ENCODE data around the gene CDH1.

The CDH1 gene

DNA sequence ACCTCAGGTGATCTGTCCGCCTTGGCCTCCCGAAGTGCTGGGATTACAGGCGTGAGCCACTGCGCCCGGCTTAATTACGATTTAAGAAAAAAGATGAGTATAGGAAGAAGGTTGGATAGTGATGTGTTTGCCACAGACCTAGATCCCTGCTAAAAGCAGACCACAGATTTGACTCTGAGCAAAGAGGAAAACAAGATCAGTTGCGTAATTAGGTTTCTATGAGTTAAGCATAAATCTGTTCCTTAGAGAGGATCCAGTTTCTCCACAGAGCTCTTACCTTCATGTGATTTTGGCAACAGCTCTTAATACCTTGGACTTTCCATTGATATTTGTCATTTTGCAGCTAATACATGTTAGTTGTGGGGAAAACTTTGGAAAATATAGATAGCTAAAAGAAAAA is 31.1 kb downstream of the CDH1 start:
- H3K18ac ChIP-seq (ENCODE audit: low read length) = no peak overlapping the region
- H2AFZ ChIP-seq (ENCODE audit: low read length) = no peak overlapping the region
- no peak overlapping the region for H3K14ac ChIP-seq (ENCODE audit: low read length)
- no peak overlapping the region for H3K4me2 ChIP-seq (ENCODE audit: insufficient read depth, low read length, poor library complexity, severe bottlenecking)
- no peak overlapping the region for H2BK5ac ChIP-seq (ENCODE audit: low read length)
- no peak overlapping the region for H2BK15ac ChIP-seq (ENCODE audit: low read length)
- H3K4me1 ChIP-seq (ENCODE audit: control insufficient read depth in 2 of 2, insufficient read depth in 1 of 2, low read depth in 1 of 2, low read length in 2 of 2) = peaks cover 2 to 3% of the 10 kb centered on the region in 2 donors
- no peak overlapping the region for H2BK12ac ChIP-seq (ENCODE audit: low read length)
- peaks cover 0 to 20% (median 0%) of the 10 kb centered on the region in 3 experiments for H3K27me3 ChIP-seq (ENCODE audit: control insufficient read depth in 3 of 3, insufficient read depth in 3 of 3, low read depth in 1 of 3, low read length in 3 of 3)
- H3K4ac ChIP-seq (ENCODE audit: low read length) = no peak overlapping the region
- no peak overlapping the region for H3K9ac ChIP-seq (ENCODE audit: low read depth, low read length, poor library complexity)
- no CpG with 5 or more reads among the region's 7 CpGs for WGBS, 2 donors (ENCODE audit: extremely low coverage in 2 of 2, insufficient read length in 2 of 2, insufficient replicate concordance in 1 of 2)
- H2BK120ac ChIP-seq (ENCODE audit: low read depth, low read length) = no peak overlapping the region
- H2AK5ac ChIP-seq (ENCODE audit: low read depth, low read length) = no peak overlapping the region
- no peaks in the 10 kb centered on the region for H3K36me3 ChIP-seq (replicated peaks in 1 of 2; ENCODE audit: control insufficient read depth in 2 of 2, insufficient read depth in 2 of 2, low read length in 2 of 2)
- no peak overlapping the region for H4K91ac ChIP-seq (ENCODE audit: low read depth, low read length, poor library complexity)
- no peak overlapping the region for H3K23ac ChIP-seq (ENCODE audit: low read depth, low read length, poor library complexity)
- no peak overlapping the region for H3K4me3 ChIP-seq (ENCODE audit: low read length in 2 of 2)
- H3K27ac ChIP-seq (replicated peaks; ENCODE audit: low read length) = no peak overlapping the region
- no peaks in the 10 kb centered on the region for H3K79me1 ChIP-seq (ENCODE audit: low read depth, low read length)
- no peak overlapping the region for H4K8ac ChIP-seq (ENCODE audit: low read depth, low read length)
- no peaks in the 10 kb centered on the region for H3K9me3 ChIP-seq (replicated peaks in 1 of 2; ENCODE audit: control insufficient read depth in 2 of 2, insufficient read depth in 1 of 2, low read depth in 1 of 2, low read length in 2 of 2)
- DNase-seq (ENCODE audit: low spot score) = no peak

- WGBS, 2 donors (ENCODE audit: extremely low coverage in 2 of 2, insufficient read length in 2 of 2, insufficient replicate concordance in 1 of 2) = no CpG with 5 or more reads among the region's 2 CpGs
- Histone ChIP-seq H3K14ac (ENCODE audit: low read length) (no peak overlapping the region), H3K27me3 (ENCODE audit: control insufficient read depth in 3 of 3, insufficient read depth in 3 of 3, low read depth in 1 of 3, low read length in 3 of 3) (peaks cover 0 to 17% (median 0%) of the 10 kb centered on the region in 3 experiments), H2BK15ac (ENCODE audit: low read length) (no peak overlapping the region), H4K8ac (ENCODE audit: low read depth, low read length) (no peak overlapping the region), H3K27ac (replicated peaks; ENCODE audit: low read length) (no peak overlapping the region), H3K9ac (ENCODE audit: low read depth, low read length, poor library complexity) (no peak overlapping the region), H3K4me3 (ENCODE audit: low read length in 2 of 2) (no peak overlapping the region), H3K4me2 (ENCODE audit: insufficient read depth, low read length, poor library complexity, severe bottlenecking) (no peak overlapping the region), H3K23ac (ENCODE audit: low read depth, low read length, poor library complexity) (no peak overlapping the region), H2AFZ (ENCODE audit: low read length) (no peak overlapping the region), H3K4me1 (ENCODE audit: control insufficient read depth in 2 of 2, insufficient read depth in 1 of 2, low read depth in 1 of 2, low read length in 2 of 2) (no peaks in the 10 kb centered on the region), H3K18ac (ENCODE audit: low read length) (no peak overlapping the region), H2BK12ac (ENCODE audit: low read length) (no peak overlapping the region), H4K91ac (ENCODE audit: low read depth, low read length, poor library complexity) (no peak overlapping the region), H3K4ac (ENCODE audit: low read length) (no peak overlapping the region), H3K9me3 (replicated peaks in 1 of 2; ENCODE audit: control insufficient read depth in 2 of 2, insufficient read depth in 1 of 2, low read depth in 1 of 2, low read length in 2 of 2) (no peaks in the 10 kb centered on the region), H2AK5ac (ENCODE audit: low read depth, low read length) (no peak overlapping the region), H2BK5ac (ENCODE audit: low read length) (no peak overlapping the region), H3K79me1 (ENCODE audit: low read depth, low read length) (no peaks in the 10 kb centered on the region), H2BK120ac (ENCODE audit: low read depth, low read length) (no peak overlapping the region), H3K36me3 (replicated peaks in 1 of 2; ENCODE audit: control insufficient read depth in 2 of 2, insufficient read depth in 2 of 2, low read length in 2 of 2) (no peaks in the 10 kb centered on the region)
- DNase-seq (ENCODE audit: low spot score) = no peak
These were observed 31.7 kb downstream of the CDH1 start for GRCh38 chr16:68768771-68769170.

DNA sequence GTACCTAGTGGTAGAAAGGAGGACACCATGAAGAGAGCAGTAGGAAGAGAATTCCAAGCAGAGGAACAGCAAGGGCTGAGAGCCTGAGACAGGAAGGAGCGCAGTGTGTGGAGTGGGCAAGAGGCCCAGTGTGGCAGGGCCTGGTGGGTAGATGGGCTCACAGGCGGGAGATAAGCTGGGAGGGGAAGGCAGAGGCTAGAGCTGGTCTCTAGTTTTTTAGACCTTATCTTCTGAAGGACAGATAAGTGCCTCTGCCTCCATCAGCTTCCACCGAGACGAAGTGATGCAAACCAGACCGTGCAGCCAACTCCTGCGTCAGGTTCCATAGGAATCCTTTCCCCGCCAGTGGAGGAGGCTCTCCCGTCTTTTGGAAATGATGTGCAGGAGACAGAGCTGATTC is 33.6 kb downstream of the CDH1 start:
- H2BK12ac ChIP-seq (ENCODE audit: low read length) = peak overlapping the region; percentile 63
- no peak overlapping the region for H4K91ac ChIP-seq (ENCODE audit: low read depth, low read length, poor library complexity)
- H3K4me3 ChIP-seq (ENCODE audit: low read length in 2 of 2) = no peak overlapping the region
- H3K18ac ChIP-seq (ENCODE audit: low read length) = peak overlapping the region; percentile 58
- no peak overlapping the region for H2BK5ac ChIP-seq (ENCODE audit: low read length)
- H2AFZ ChIP-seq (ENCODE audit: low read length) = no peak overlapping the region
- WGBS, 2 donors (ENCODE audit: extremely low coverage in 2 of 2, insufficient read length in 2 of 2, insufficient replicate concordance in 1 of 2) = no CpG with 5 or more reads among the region's 8 CpGs
- no peak overlapping the region for H2BK15ac ChIP-seq (ENCODE audit: low read length)
- H4K8ac ChIP-seq (ENCODE audit: low read depth, low read length) = no peak overlapping the region
- H3K4ac ChIP-seq (ENCODE audit: low read length) = no peak overlapping the region
- H3K27me3 ChIP-seq (ENCODE audit: control insufficient read depth in 3 of 3, insufficient read depth in 3 of 3, low read depth in 1 of 3, low read length in 3 of 3) = peaks cover 0 to 10% (median 0%) of the 10 kb centered on the region in 3 experiments
- H3K4me2 ChIP-seq (ENCODE audit: insufficient read depth, low read length, poor library complexity, severe bottlenecking) = no peak overlapping the region
- H3K9me3 ChIP-seq (replicated peaks in 1 of 2; ENCODE audit: control insufficient read depth in 2 of 2, insufficient read depth in 1 of 2, low read depth in 1 of 2, low read length in 2 of 2) = no peaks in the 10 kb centered on the region
- H2AK5ac ChIP-seq (ENCODE audit: low read depth, low read length) = no peak overlapping the region
- DNase-seq (ENCODE audit: low spot score) = no peak
- no peak overlapping the region for H3K9ac ChIP-seq (ENCODE audit: low read depth, low read length, poor library complexity)
- no peak overlapping the region for H2BK120ac ChIP-seq (ENCODE audit: low read depth, low read length)
- no peaks in the 10 kb centered on the region for H3K79me1 ChIP-seq (ENCODE audit: low read depth, low read length)
- no peak overlapping the region for H3K14ac ChIP-seq (ENCODE audit: low read length)
- H3K36me3 ChIP-seq (replicated peaks in 1 of 2; ENCODE audit: control insufficient read depth in 2 of 2, insufficient read depth in 2 of 2, low read length in 2 of 2) = no peaks in the 10 kb centered on the region
- no peaks in the 10 kb centered on the region for H3K4me1 ChIP-seq (ENCODE audit: control insufficient read depth in 2 of 2, insufficient read depth in 1 of 2, low read depth in 1 of 2, low read length in 2 of 2)
- no peak overlapping the region for H3K23ac ChIP-seq (ENCODE audit: low read depth, low read length, poor library complexity)
- H3K27ac ChIP-seq (replicated peaks; ENCODE audit: low read length) = no peak overlapping the region

GRCh38 chr16:68772030-68772681 is 35.1 kb downstream of the CDH1 start:
- DNase-seq (ENCODE audit: low spot score) = no peak
- no peak overlapping the region for H3K4me3 ChIP-seq (ENCODE audit: low read length in 2 of 2)
- no peak overlapping the region for H3K27ac ChIP-seq (replicated peaks; ENCODE audit: low read length)
- no peaks in the 10 kb centered on the region for H3K79me1 ChIP-seq (ENCODE audit: low read depth, low read length)
- H3K9ac ChIP-seq (ENCODE audit: low read depth, low read length, poor library complexity) = no peak overlapping the region
- no peak overlapping the region for H3K23ac ChIP-seq (ENCODE audit: low read depth, low read length, poor library complexity)
- H4K8ac ChIP-seq (ENCODE audit: low read depth, low read length) = no peak overlapping the region
- no peak overlapping the region for H3K14ac ChIP-seq (ENCODE audit: low read length)
- no peak overlapping the region for H2AFZ ChIP-seq (ENCODE audit: low read length)
- H3K36me3 ChIP-seq (replicated peaks in 1 of 2; ENCODE audit: control insufficient read depth in 2 of 2, insufficient read depth in 2 of 2, low read length in 2 of 2) = no peaks in the 10 kb centered on the region
- no peaks in the 10 kb centered on the region for H3K9me3 ChIP-seq (replicated peaks in 1 of 2; ENCODE audit: control insufficient read depth in 2 of 2, insufficient read depth in 1 of 2, low read depth in 1 of 2, low read length in 2 of 2)
- H2BK15ac ChIP-seq (ENCODE audit: low read length) = no peak overlapping the region
- H3K4me2 ChIP-seq (ENCODE audit: insufficient read depth, low read length, poor library complexity, severe bottlenecking) = no peak overlapping the region
- H3K27me3 ChIP-seq (ENCODE audit: control insufficient read depth in 3 of 3, insufficient read depth in 3 of 3, low read depth in 1 of 3, low read length in 3 of 3) = peaks cover 0 to 10% (median 0%) of the 10 kb centered on the region in 3 experiments
- H2BK12ac ChIP-seq (ENCODE audit: low read length) = no peak overlapping the region
- no peak overlapping the region for H2BK120ac ChIP-seq (ENCODE audit: low read depth, low read length)
- H3K4me1 ChIP-seq (ENCODE audit: control insufficient read depth in 2 of 2, insufficient read depth in 1 of 2, low read depth in 1 of 2, low read length in 2 of 2) = no peaks in the 10 kb centered on the region
- H2AK5ac ChIP-seq (ENCODE audit: low read depth, low read length) = no peak overlapping the region
- H2BK5ac ChIP-seq (ENCODE audit: low read length) = no peak overlapping the region
- no CpG with 5 or more reads among the region's 11 CpGs for WGBS, 2 donors (ENCODE audit: extremely low coverage in 2 of 2, insufficient read length in 2 of 2, insufficient replicate concordance in 1 of 2)
- H3K18ac ChIP-seq (ENCODE audit: low read length) = no peak overlapping the region
- H4K91ac ChIP-seq (ENCODE audit: low read depth, low read length, poor library complexity) = no peak overlapping the region
- no peak overlapping the region for H3K4ac ChIP-seq (ENCODE audit: low read length)

Measured in neuronal stem cell (in vitro differentiated cells).